Gastroesophageal sphincter (tissue), 3 donors: Measurements from ENCODE around the gene PKP3.

Experiments
- POLR2A ChIP-seq, 2 donors: fragments of 450-650 bp; IDR thresholded peaks; one replicate each; pipeline ENCODE4 v1.6.1; 2017; ENCODE audit warnings: antibody characterized with exemption in 2 of 2, mild to moderate bottlenecking in 2 of 2, moderate library complexity in 1 of 2
- POLR2AphosphoS5 ChIP-seq: sonication (generic); formaldehyde crosslinking; IDR thresholded peaks from one replicate; pipeline ENCODE4 v1.6.1; 2017; ENCODE audit warnings: antibody characterized with exemption
- TF ChIP-seq, protein P1 (sequence below), 4 experiments: fragments of 200-600 bp in 2 of 4; fragments of 450-650 bp in 2 of 4; sonication (generic) in 1 of 4; IDR thresholded peaks; one replicate each; pipeline ENCODE4 v1.5.1; 2017 to 2019; ENCODE audit warnings: antibody characterized with exemption in 4 of 4, mild to moderate bottlenecking in 2 of 4, moderate library complexity in 2 of 4

DNA sequence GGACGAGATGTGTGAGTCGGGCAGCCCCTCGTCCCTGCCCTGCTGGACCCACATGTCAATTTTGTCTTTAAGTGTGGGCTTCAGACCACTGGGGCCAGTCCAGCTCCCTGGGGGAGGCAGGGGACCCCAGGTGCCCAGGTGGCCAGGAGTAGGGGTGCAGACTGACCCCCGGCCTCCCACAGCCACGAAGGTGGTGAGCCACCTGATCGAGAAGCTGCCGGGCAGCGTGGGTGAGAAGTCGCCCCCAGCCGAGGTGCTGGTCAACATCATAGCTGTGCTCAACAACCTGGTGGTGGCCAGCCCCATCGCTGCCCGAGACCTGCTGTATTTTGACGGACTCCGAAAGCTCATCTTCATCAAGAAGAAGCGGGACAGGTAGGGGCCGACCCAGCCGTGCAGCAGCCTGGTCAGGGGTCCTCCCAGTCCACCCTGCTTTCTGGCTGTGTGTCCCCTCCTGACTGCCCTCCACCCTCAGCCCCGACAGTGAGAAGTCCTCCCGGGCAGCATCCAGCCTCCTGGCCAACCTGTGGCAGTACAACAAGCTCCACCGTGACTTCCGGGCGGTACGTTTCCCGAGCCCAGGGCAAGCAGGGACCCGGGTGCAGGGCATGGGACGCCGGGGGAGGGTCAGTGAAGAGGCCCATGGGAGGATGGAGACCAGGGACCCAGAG lies 9.9 kb downstream of the PKP3 start:
- TF ChIP-seq, protein P1, sequence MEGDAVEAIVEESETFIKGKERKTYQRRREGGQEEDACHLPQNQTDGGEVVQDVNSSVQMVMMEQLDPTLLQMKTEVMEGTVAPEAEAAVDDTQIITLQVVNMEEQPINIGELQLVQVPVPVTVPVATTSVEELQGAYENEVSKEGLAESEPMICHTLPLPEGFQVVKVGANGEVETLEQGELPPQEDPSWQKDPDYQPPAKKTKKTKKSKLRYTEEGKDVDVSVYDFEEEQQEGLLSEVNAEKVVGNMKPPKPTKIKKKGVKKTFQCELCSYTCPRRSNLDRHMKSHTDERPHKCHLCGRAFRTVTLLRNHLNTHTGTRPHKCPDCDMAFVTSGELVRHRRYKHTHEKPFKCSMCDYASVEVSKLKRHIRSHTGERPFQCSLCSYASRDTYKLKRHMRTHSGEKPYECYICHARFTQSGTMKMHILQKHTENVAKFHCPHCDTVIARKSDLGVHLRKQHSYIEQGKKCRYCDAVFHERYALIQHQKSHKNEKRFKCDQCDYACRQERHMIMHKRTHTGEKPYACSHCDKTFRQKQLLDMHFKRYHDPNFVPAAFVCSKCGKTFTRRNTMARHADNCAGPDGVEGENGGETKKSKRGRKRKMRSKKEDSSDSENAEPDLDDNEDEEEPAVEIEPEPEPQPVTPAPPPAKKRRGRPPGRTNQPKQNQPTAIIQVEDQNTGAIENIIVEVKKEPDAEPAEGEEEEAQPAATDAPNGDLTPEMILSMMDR (IDR thresholded peaks at IDR 0.05), result no peak
- TF ChIP-seq POLR2A (IDR thresholded peaks at IDR 0.05) (no peak), POLR2AphosphoS5 (no peak)
